B cell (primary cell): ENCODE measurements around the gene DLG2.

Experiments used
- CTCF ChIP-seq: fragments of 200-600 bp; IDR thresholded peaks from one replicate; pipeline ENCODE4 v1.8.0; 2022; ENCODE audit warnings: antibody characterized with exemption, mild to moderate bottlenecking
- EZH2 ChIP-seq: IDR thresholded peaks from 2 replicates; pipeline ENCODE4 v1.6.1; 2012; ENCODE audit warnings: borderline replicate concordance, low read depth, mild to moderate bottlenecking, moderate library complexity, low read length; ENCODE audit not compliant: insufficient read depth, poor library complexity, severe bottlenecking

GRCh38 chr11:85027346-85027745, 599.8 kb downstream of the DLG2 start:
- TF ChIP-seq CTCF: no peak
- TF ChIP-seq EZH2: no peak
